HCT116 (cell line): ENCODE results near the gene ZCCHC17. TPM values are rescaled to one million over a fixed set of nuclear protein-coding genes. Genes with fewer than 3 reads are reported as not detected.

ENCODE experiments used
- ATAC-seq: fragments of 200-7000 bp; cut with Tn5 transposase; 2 replicates; pipeline ENCODE4 v1.9.1; 2020; ENCODE audit warnings: mild to moderate bottlenecking, moderate library complexity
- BruUV-seq: library from RNA; stranded (reverse); fragments of 400-500 nt; replicated peaks from 2 replicates; lab custom pipeline; 2021; lab: Mats Ljungman, UMichigan
- CTCF ChIA-PET: fragments of 300-600 bp; sonication (Branson Sonifier 250); formaldehyde crosslinking; loops from one replicate; lab custom pipeline; 2021; ENCODE audit warnings: antibody characterized with exemption; lab: Charles Lee
- POLR2A ChIA-PET: fragments of 300-600, 350-600 bp; sonication (Branson Sonifier 250); formaldehyde crosslinking; loops from one replicate; lab custom pipeline; 2021; ENCODE audit warnings: antibody characterized with exemption; lab: Charles Lee
- RAD21 ChIA-PET, 2 experiments: fragments of 300-600 bp; sonication (Branson Sonifier 250); formaldehyde crosslinking; loops; one replicate each; lab custom pipeline; 2023; ENCODE audit warnings: low total read pairs in 2 of 2; ENCODE audit not compliant: uncharacterized antibody in 2 of 2, unreplicated experiment in 2 of 2, low non-redundant PET in 1 of 2; lab: Charles Lee
- DNase-seq: peaks from one replicate; pipeline ENCODE4 v3.0.0-alpha.2; 2010; ENCODE audit warnings: low read depth, low spot score
- H2AFZ ChIP-seq: fragments of 200-600 bp; shearing (Covaris generic), sonication (generic); 2 replicates; pipeline ENCODE4 v1.6.1; 2017; ENCODE audit warnings: low read depth, mixed run types, mixed read lengths, antibody characterized with exemption, low read length; ENCODE audit not compliant: poor library complexity, severe bottlenecking
- H3K27ac ChIP-seq: 2 replicates; pipeline ENCODE4 v1.5.1; 2012; ENCODE audit warnings: low read depth, low read length
- H3K27me3 ChIP-seq: fragments of 200-600 bp; sonication (generic); 2 replicates; pipeline ENCODE4 v1.6.1; 2016; ENCODE audit warnings: mixed run types, low read length, mixed read lengths; ENCODE audit not compliant: insufficient read depth
- H3K36me3 ChIP-seq, 2 experiments: fragments of 200-500 bp in 1 of 2; fragments of 200-600 bp in 1 of 2; sonication (Bioruptor generic) in 1 of 2; sonication (generic) in 1 of 2; 2 replicates each; pipeline versions ENCODE4 v1.5.1 to v1.6.1; 2014 to 2016; ENCODE audit warnings: low read length in 2 of 2, inconsistent platforms in 1 of 2, mixed read lengths in 1 of 2, mixed run types in 1 of 2; ENCODE audit not compliant: insufficient read depth in 2 of 2, control insufficient read depth in 1 of 2
- H3K4me1 ChIP-seq, 2 experiments: fragments of 200-600 bp in 1 of 2; sonication (generic) in 1 of 2; 2 replicates each; pipeline versions ENCODE4 v1.5.1 to v1.6.1; 2012 to 2017; ENCODE audit warnings: low read length in 2 of 2, inconsistent platforms in 1 of 2, mild to moderate bottlenecking in 1 of 2, mixed read lengths in 1 of 2, mixed run types in 1 of 2, moderate library complexity in 1 of 2; ENCODE audit not compliant: insufficient read depth in 2 of 2, control insufficient read depth in 1 of 2
- H3K4me2 ChIP-seq: fragments of 200-600 bp; sonication (generic); 2 replicates; pipeline ENCODE4 v1.6.1; 2017; ENCODE audit warnings: mixed run types, low read length, mixed read lengths
- H3K4me3 ChIP-seq, 2 experiments: fragments of 200-600 bp in 1 of 2; sonication (generic) in 1 of 2; replicated peaks in 1 of 2; 2 replicates each; pipeline ENCODE4 v1.5.1; 2011 to 2016; ENCODE audit warnings: low read length in 2 of 2, control low read depth in 1 of 2, low read depth in 1 of 2, mild to moderate bottlenecking in 1 of 2, mixed read lengths in 1 of 2, mixed run types in 1 of 2
- H3K79me2 ChIP-seq: fragments of 200-600 bp; sonication (generic); 2 replicates; pipeline ENCODE4 v1.6.1; 2017; ENCODE audit warnings: mild to moderate bottlenecking, mixed run types, low read length, moderate library complexity, mixed read lengths; ENCODE audit not compliant: insufficient read depth
- H3K9ac ChIP-seq: fragments of 200-600 bp; sonication (generic); 2 replicates; pipeline ENCODE4 v1.6.1; 2016; ENCODE audit warnings: low read length, mixed read lengths
- H3K9me2 ChIP-seq: fragments of 200-600 bp; sonication (generic), shearing (Covaris generic); 2 replicates; pipeline ENCODE4 v1.6.1; 2017; ENCODE audit warnings: mixed run types, mild to moderate bottlenecking, moderate library complexity; ENCODE audit not compliant: insufficient read depth
- H3K9me3 ChIP-seq, 2 experiments: fragments of 200-500 bp in 1 of 2; fragments of 200-600 bp in 1 of 2; sonication (Bioruptor generic) in 1 of 2; sonication (generic) in 1 of 2; 2 replicates each; pipeline ENCODE4 v1.6.1; 2014 to 2017; ENCODE audit warnings: low read length in 2 of 2, mixed read lengths in 2 of 2, inconsistent platforms in 1 of 2, low read depth in 1 of 2, mild to moderate bottlenecking in 1 of 2, mixed run types in 1 of 2, moderate library complexity in 1 of 2; ENCODE audit not compliant: control insufficient read depth in 1 of 2, insufficient read depth in 1 of 2
- H4K20me1 ChIP-seq: fragments of 200-600 bp; sonication (generic), shearing (Covaris generic); 2 replicates; pipeline ENCODE4 v1.6.1; 2017; ENCODE audit warnings: mixed run types, mild to moderate bottlenecking, moderate library complexity; ENCODE audit not compliant: insufficient read depth
- ATF3 ChIP-seq: IDR thresholded peaks from 2 replicates; pipeline ENCODE4 v1.6.1; 2012
- CEBPB ChIP-seq: IDR thresholded peaks from 2 replicates; pipeline ENCODE4 v1.6.1; 2012; ENCODE audit warnings: low read depth
- EGR1 ChIP-seq: IDR thresholded peaks from 2 replicates; pipeline ENCODE4 v1.6.1; 2012; ENCODE audit warnings: low read depth
- ELF1 ChIP-seq: IDR thresholded peaks from 2 replicates; pipeline ENCODE4 v1.6.1; 2012; ENCODE audit warnings: low read depth, borderline replicate concordance
- EZH2phosphoT487 ChIP-seq: fragments of 200-600 bp; IDR thresholded peaks from 2 replicates; pipeline ENCODE4 v1.6.1; 2018; ENCODE audit warnings: antibody characterized with exemption, borderline replicate concordance
- JUND ChIP-seq: IDR thresholded peaks from 2 replicates; pipeline ENCODE4 v1.6.1; 2012
- MAX ChIP-seq: IDR thresholded peaks from 2 replicates; pipeline ENCODE4 v1.6.1; 2012
- POLR2AphosphoS5 ChIP-seq: IDR thresholded peaks from 2 replicates; pipeline ENCODE4 v1.6.1; 2011; ENCODE audit warnings: mild to moderate bottlenecking, low read depth, low read length, moderate library complexity
- RAD21 ChIP-seq: IDR thresholded peaks from 2 replicates; pipeline ENCODE4 v1.6.1; 2012; ENCODE audit warnings: low read depth, mild to moderate bottlenecking
- SIN3A ChIP-seq: IDR thresholded peaks from 2 replicates; pipeline ENCODE4 v1.6.1; 2012; ENCODE audit warnings: low read depth
- SRF ChIP-seq: IDR thresholded peaks from 2 replicates; pipeline ENCODE4 v1.6.1; 2012; ENCODE audit warnings: low read depth
- YY1 ChIP-seq: IDR thresholded peaks from 2 replicates; pipeline ENCODE4 v1.6.1; 2011; ENCODE audit warnings: low read length, low read depth, moderate library complexity, mild to moderate bottlenecking; ENCODE audit not compliant: insufficient replicate concordance; ENCODE audit errors: extremely low read depth
- ZBTB33 ChIP-seq: IDR thresholded peaks from 2 replicates; pipeline ENCODE4 v1.6.1; 2011; ENCODE audit warnings: mild to moderate bottlenecking, low read length, moderate library complexity; ENCODE audit not compliant: insufficient replicate concordance; ENCODE audit errors: extremely low read depth
- ZFX ChIP-seq: fragments of 450-650 bp; IDR thresholded peaks from 2 replicates; pipeline ENCODE4 v1.6.1; 2017
- ZNF274 ChIP-seq: fragments of 200-500 bp; sonication (Bioruptor generic); IDR thresholded peaks from 2 replicates; pipeline ENCODE4 v1.6.1; 2014; ENCODE audit warnings: mild to moderate bottlenecking, low read depth, low read length, inconsistent platforms
- intact Hi-C: fragments of 100-400 bp; cut with micrococcal nuclease; formaldehyde crosslinking; loops from 2 replicates; pipeline ENCODE4 v1.10.0; 2022
- total RNA-seq: library from RNA; stranded (reverse); gene quantifications from one replicate; pipeline ENCODE4 v1.2.1, GENCODE V29; 2021; ENCODE audit not compliant: unreplicated experiment
- TF ChIP-seq, protein P1 (sequence below), 3 experiments: fragments of 200-600 bp in 1 of 3; sonication (generic) in 1 of 3; IDR thresholded peaks in 2 of 3; conservative IDR thresholded peaks in 1 of 3; 2 replicates each; pipeline ENCODE4 v1.5.1; 2012 to 2017; ENCODE audit warnings: low read depth in 2 of 3, low read length in 2 of 3, antibody characterized with exemption in 1 of 3, borderline replicate concordance in 1 of 3, control low read depth in 1 of 3, mild to moderate bottlenecking in 1 of 3, mixed read lengths in 1 of 3, mixed run types in 1 of 3, moderate library complexity in 1 of 3; ENCODE audit not compliant: insufficient read depth in 1 of 3

Gene ZCCHC17
- total RNA-seq, 1 experiment from 2014 or later: 27.8 TPM

DNA sequence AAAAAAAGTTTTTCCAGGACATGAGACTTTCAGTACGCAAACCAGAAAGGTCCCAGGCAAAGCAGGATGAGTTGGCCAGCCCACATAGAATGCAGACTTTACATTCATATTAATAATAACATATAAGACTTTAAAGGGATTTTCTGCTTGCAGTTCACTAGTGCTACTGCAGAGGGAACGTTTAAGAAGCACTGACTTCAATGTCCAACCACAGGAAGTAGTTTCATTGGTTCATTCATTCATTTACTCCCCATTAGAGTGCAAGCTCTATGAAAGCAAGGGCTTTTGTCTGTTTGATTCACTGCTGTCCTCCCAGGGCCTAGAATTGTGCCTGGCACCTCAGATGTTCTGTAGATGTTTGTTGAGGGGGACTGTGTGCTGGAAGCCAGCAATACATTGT is 104.4 kb downstream of the ZCCHC17 start:
- POLR2A ChIA-PET: no interaction called here
- H3K79me2 ChIP-seq: no peaks in the 10 kb centered on the region
- H4K20me1 ChIP-seq: no peaks in the 10 kb centered on the region
- RAD21 ChIA-PET: no interaction called here
- CTCF ChIA-PET: no interaction called here
- peaks cover 2 to 22% of the 10 kb centered on the region in 2 experiments; a peak in 2 of 4 replicates for H3K4me1 ChIP-seq
- no peaks in the 10 kb centered on the region for H3K36me3 ChIP-seq
- H3K27ac ChIP-seq: no peak overlapping the region
- H3K9me2 ChIP-seq: no peaks in the 10 kb centered on the region
- no peak overlapping the region for H3K4me2 ChIP-seq
- DNase-seq: no peak
- no peak overlapping the region for H2AFZ ChIP-seq
- TF ChIP-seq CEBPB: no peak
- no peak for TF ChIP-seq ATF3
- TF ChIP-seq JUND: no peak
- TF ChIP-seq RAD21: no peak
- TF ChIP-seq ELF1: no peak
- TF ChIP-seq SRF: no peak
- no peak for TF ChIP-seq SIN3A
- intact Hi-C loops: no loop called here
- H3K4me3 ChIP-seq: no peak overlapping the region
- ATAC-seq: no peak
- BruUV-seq: no TSS peak
- H3K27me3 ChIP-seq: no peaks in the 10 kb centered on the region
- H3K9ac ChIP-seq: no peak overlapping the region
- H3K9me3 ChIP-seq: no peaks in the 10 kb centered on the region

GRCh38 chr1:31405578-31406245 is 108.9 kb downstream of the ZCCHC17 start:
- H3K9me2 ChIP-seq: no peaks in the 10 kb centered on the region
- CTCF ChIA-PET: interaction anchor here (1.1 to 1.9 kb wide), 2 partner anchors 11 to 143 kb away, joined by 3 to 8 read pairs; no protein-coding TSS in a partner anchor
- H4K20me1 ChIP-seq: no peaks in the 10 kb centered on the region
- no TSS peak for BruUV-seq
- no peak overlapping the region for H3K4me2 ChIP-seq
- DNase-seq (no peak), ATAC-seq (no peak)
- H3K4me1 ChIP-seq: no peaks in the 10 kb centered on the region
- H3K36me3 ChIP-seq: no peaks in the 10 kb centered on the region
- no peaks in the 10 kb centered on the region for H3K27me3 ChIP-seq
- no peaks in the 10 kb centered on the region for H3K79me2 ChIP-seq
- no peak overlapping the region for H3K4me3 ChIP-seq
- intact Hi-C loops: no loop called here
- H3K9me3 ChIP-seq: no peaks in the 10 kb centered on the region
- POLR2A ChIA-PET: no interaction called here
- RAD21 ChIA-PET: no interaction called here
- H3K27ac ChIP-seq: no peak overlapping the region
- no peak overlapping the region for H3K9ac ChIP-seq
- H2AFZ ChIP-seq: no peak overlapping the region
- TF ChIP-seq EZH2phosphoT487: no peak
- no peak for TF ChIP-seq SIN3A
- no peak for TF ChIP-seq YY1
- no peak for TF ChIP-seq ATF3
- TF ChIP-seq, protein P1, sequence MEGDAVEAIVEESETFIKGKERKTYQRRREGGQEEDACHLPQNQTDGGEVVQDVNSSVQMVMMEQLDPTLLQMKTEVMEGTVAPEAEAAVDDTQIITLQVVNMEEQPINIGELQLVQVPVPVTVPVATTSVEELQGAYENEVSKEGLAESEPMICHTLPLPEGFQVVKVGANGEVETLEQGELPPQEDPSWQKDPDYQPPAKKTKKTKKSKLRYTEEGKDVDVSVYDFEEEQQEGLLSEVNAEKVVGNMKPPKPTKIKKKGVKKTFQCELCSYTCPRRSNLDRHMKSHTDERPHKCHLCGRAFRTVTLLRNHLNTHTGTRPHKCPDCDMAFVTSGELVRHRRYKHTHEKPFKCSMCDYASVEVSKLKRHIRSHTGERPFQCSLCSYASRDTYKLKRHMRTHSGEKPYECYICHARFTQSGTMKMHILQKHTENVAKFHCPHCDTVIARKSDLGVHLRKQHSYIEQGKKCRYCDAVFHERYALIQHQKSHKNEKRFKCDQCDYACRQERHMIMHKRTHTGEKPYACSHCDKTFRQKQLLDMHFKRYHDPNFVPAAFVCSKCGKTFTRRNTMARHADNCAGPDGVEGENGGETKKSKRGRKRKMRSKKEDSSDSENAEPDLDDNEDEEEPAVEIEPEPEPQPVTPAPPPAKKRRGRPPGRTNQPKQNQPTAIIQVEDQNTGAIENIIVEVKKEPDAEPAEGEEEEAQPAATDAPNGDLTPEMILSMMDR (IDR thresholded peaks at IDR 0.05 in 2 of 3, conservative IDR thresholded peaks at IDR 0.05 in 1 of 3; ENCODE audit: borderline replicate concordance in 1 of 3, insufficient read depth in 1 of 3, low read depth in 2 of 3, low read length in 2 of 3): no peak
- TF ChIP-seq ZFX: no peak
- TF ChIP-seq ZBTB33: no peak
- no peak for TF ChIP-seq ZNF274
- TF ChIP-seq CEBPB: no peak
- no peak for TF ChIP-seq POLR2AphosphoS5
- no peak for TF ChIP-seq EGR1
- TF ChIP-seq MAX: no peak
